ENCODE measurements around the gene S100A5. TPM values are rescaled to one million over a fixed set of nuclear protein-coding genes. Genes with fewer than 3 reads are reported as not detected.

Gene S100A5
- total RNA-seq, 4 donors from 2014 or later: 0.98 TPM; not detected in 3

- whole genome bisulfite sequencing: 8% methylated on average over 14 of the region's 18 CpGs
- no peak for DNase-seq (ENCODE audit: extremely low spot score)
- peak within 1 kb of the TSS; percentile 96 to 99 (median 97) for H3K27ac ChIP-seq (replicated peaks in 1 of 4)
- TF ChIP-seq POLR2A (IDR thresholded peaks at IDR 0.05; ENCODE audit: low read depth): peak; percentile 52
- peak in 2 of 3 experiments; percentile 14 to 26 for TF ChIP-seq CTCF (IDR thresholded peaks at IDR 0.05)
- no peak for TF ChIP-seq EP300 (IDR thresholded peaks at IDR 0.05)
- peak; percentile 72 to 95 for TF ChIP-seq POLR2AphosphoS5 (IDR thresholded peaks at IDR 0.05)
- H3K9me3 ChIP-seq: no peaks in the 10 kb centered on the region
- H3K4me1 ChIP-seq: peaks cover 34 to 53% (median 47%) of the 10 kb centered on the region in 4 donors
- intact Hi-C loops (cut with DNase I): no loop called here
- H3K27me3 ChIP-seq: no peaks in the 10 kb centered on the region
- peak within 1 kb of the TSS; percentile 70 to 91 (median 85) for H3K4me3 ChIP-seq
- H3K36me3 ChIP-seq: peaks cover 0 to 7% (median 3%) of the 10 kb centered on the region in 4 donors
Measured at GRCh38 chr1:153535242-153536011, 5.3 kb downstream of the S100A5 start, which contains the start of gene S100A6. Gene S100A6, minus strand, starts transcription at chr1:153535991. Its CDS starts 652 bp downstream, at chr1:153535339.

GRCh38 chr1:153534925-153535241, 5.9 kb downstream of the S100A5 start:
- intact Hi-C loops (cut with DNase I): loop anchor here (5.0 kb wide), 1 partner anchor 82 kb away; the partner anchor contains the start of gene S100A14
- Histone ChIP-seq H3K4me1 (peaks cover 34 to 49% (median 47%) of the 10 kb centered on the region in 4 donors), H3K9me3 (no peaks in the 10 kb centered on the region), H3K27me3 (no peaks in the 10 kb centered on the region), H3K36me3 (peaks cover 0 to 7% (median 3%) of the 10 kb centered on the region in 4 donors), H3K27ac (replicated peaks in 1 of 4) (peak overlapping the region; percentile 96 to 99 (median 97)), H3K4me3 (peak overlapping the region; percentile 70 to 91 (median 85))
- 71% methylated on average over 3 of the region's 3 CpGs for WGBS
- no peak for DNase-seq (ENCODE audit: extremely low spot score)
- TF ChIP-seq EP300 (IDR thresholded peaks at IDR 0.05) (no peak), CTCF (IDR thresholded peaks at IDR 0.05) (no peak), POLR2AphosphoS5 (IDR thresholded peaks at IDR 0.05) (no peak), POLR2A (IDR thresholded peaks at IDR 0.05; ENCODE audit: low read depth) (no peak)

GRCh38 chr1:153534226-153534924, 6.4 kb downstream of the S100A5 start:
- peak overlapping the region; percentile 70 to 91 (median 85) for H3K4me3 ChIP-seq
- H3K36me3 ChIP-seq: peaks cover 0 to 7% (median 3%) of the 10 kb centered on the region in 4 donors
- H3K9me3 ChIP-seq: no peaks in the 10 kb centered on the region
- no peak for DNase-seq (ENCODE audit: extremely low spot score)
- H3K27ac ChIP-seq (replicated peaks in 1 of 4): peak overlapping the region; percentile 96 to 99 (median 97)
- intact Hi-C loops (cut with DNase I): loop anchor here (5.0 kb wide), 1 partner anchor 83 kb away; the partner anchor contains the start of gene S100A14
- peaks cover 34 to 49% (median 47%) of the 10 kb centered on the region in 4 donors for H3K4me1 ChIP-seq
- H3K27me3 ChIP-seq: no peaks in the 10 kb centered on the region
- no peak for TF ChIP-seq POLR2A (IDR thresholded peaks at IDR 0.05; ENCODE audit: low read depth)
- TF ChIP-seq EP300 (IDR thresholded peaks at IDR 0.05): no peak
- TF ChIP-seq CTCF (IDR thresholded peaks at IDR 0.05): no peak
- TF ChIP-seq POLR2AphosphoS5 (IDR thresholded peaks at IDR 0.05): no peak
- WGBS: 57% methylated on average over 7 of the region's 7 CpGs

- peak overlapping the region; percentile 70 to 91 (median 85) for H3K4me3 ChIP-seq
- peak overlapping the region; percentile 96 to 99 (median 97) for H3K27ac ChIP-seq (replicated peaks in 1 of 4)
- no peak for TF ChIP-seq EP300 (IDR thresholded peaks at IDR 0.05)
- TF ChIP-seq CTCF (IDR thresholded peaks at IDR 0.05): no peak
- TF ChIP-seq POLR2AphosphoS5 (IDR thresholded peaks at IDR 0.05): peak; percentile 34 to 55
- no peak for TF ChIP-seq POLR2A (IDR thresholded peaks at IDR 0.05; ENCODE audit: low read depth)
- no peaks in the 10 kb centered on the region for H3K9me3 ChIP-seq
- no peak for DNase-seq (ENCODE audit: extremely low spot score)
- no peaks in the 10 kb centered on the region for H3K27me3 ChIP-seq
- peaks cover 34 to 49% (median 47%) of the 10 kb centered on the region in 4 donors for H3K4me1 ChIP-seq
- WGBS: 39% methylated on average over 8 of the region's 13 CpGs
- peaks cover 0 to 7% (median 3%) of the 10 kb centered on the region in 4 donors for H3K36me3 ChIP-seq
- intact Hi-C loops (cut with DNase I): loop anchor here (1.0 to 5.0 kb wide), 2 partner anchors 35 to 84 kb away; partner anchors contain the start of gene S100A14
Measured at GRCh38 chr1:153533689-153534201, 7.0 kb downstream of the S100A5 start.
